HG02759 (cell line): ENCODE data around the gene NOL9.

Experiments used
- ATAC-seq: cut with Tn5 transposase; IDR thresholded peaks from one replicate; pipeline ENCODE4 v1.9.1; 2021; ENCODE audit warnings: mild to moderate bottlenecking, moderate library complexity; ENCODE audit not compliant: unreplicated experiment

NOL9 gene

DNA sequence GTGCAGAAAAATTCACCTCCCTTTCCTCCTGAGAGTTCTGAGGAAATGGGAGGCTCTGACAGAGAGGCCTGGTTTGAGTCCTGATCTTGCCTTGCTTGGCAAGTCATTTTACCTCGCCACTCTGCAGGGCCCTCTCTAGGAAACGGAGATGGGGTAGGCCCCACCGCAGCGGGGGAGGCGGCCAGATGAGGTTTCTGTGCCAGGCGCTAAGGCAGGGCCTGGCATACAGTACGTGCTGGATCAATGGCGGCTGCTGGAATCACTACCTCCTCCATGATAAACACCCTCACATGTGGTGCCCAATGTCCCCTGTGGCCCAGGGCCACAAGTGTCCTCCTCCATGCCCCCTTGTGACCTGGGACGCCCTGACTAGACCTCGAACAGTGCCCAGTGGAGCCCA lies 62.3 kb downstream of the NOL9 start:
- no peak for ATAC-seq

DNA sequence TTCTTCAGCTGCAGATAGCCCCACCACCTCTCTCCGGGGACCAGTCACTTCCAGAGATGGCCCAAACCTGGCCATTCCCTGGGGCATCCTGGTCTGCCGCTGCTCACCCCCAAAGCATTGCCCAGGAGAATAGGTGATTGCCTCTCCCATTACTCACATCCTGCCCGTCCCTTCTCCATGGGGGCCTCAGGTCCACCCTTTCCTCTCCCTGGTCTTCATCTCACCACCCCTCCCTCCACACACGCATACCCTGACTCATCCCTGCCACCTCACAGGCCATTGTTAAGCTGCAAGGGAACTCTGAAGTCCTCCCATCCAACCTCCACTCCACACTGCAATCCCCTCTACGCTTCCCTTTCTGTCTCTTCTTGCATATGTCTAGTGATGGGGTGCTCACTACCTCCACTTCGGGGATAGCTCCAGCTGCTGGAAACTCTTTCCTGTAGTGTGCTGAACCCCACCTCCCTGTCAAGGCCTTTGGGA lies 62.8 kb downstream of the NOL9 start, which contains the start of gene PLEKHG5:
PLEKHG5 (minus strand) TSS at position 188 of the 483 bp plus-strand sequence. CDS start 14,096 bp downstream, outside the sequence.
- ATAC-seq = no peak

DNA sequence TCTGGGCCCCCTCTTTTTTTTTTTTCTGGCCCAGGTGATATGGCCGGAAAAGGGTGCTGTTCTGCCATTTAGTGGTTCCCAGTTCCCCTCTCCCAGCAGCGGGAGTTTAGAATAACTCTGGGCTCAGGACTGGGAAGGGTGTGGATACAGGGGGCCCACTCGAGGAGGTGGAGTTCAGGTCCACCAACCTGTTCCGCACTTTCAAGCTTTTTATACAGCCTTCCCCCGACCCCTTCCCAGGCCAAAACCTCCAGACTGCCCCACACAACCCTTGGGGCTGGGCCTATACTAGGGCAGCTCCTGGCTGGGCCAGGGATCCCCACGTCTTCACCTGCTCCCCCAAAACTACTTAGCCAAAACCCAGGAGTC lies 63.2 kb downstream of the NOL9 start:
- no peak for ATAC-seq

DNA sequence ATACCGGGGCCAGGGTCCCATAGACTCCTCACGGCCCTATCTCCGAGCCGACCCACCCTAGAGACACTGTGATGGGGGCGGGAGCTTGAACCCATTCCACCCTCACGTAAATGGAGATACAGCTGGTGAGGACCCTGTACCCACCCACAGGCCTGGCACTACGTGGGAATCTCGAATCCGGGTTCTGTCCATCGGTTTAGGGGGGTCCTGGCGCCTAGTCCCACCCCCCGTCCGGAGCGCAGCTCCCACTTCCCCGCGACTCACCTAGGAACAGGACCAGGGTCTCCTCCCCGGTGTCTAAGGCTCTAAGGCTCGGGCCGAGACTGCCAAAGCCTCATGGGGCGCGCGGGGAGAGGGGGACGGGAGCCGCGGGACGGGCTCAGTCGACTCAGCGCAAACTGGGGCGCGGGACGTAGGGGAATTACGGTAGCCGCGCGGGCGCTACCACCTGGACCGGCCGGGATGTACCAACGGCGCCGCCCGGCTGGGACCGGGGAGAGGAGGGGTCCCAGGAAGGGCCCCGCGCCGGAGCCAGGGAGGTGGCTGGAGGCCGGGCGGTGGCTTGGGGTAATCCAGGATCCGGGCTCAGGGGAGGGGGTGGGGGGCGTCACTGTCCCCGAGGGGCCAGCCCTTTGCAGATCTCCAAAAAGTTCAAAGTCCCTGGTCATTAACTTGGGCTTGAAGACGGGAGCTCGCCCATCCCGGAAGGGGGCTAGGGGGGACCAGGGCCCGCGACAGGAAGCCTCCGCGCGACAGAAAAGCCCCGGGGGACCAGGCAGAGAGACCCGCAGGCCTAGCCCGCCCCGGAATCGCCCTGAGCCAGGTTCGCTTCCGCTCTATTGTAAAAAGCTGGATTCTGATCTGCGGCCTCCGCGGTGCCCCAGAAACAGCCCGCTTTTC lies 63.9 kb downstream of the NOL9 start:
- peak; percentile 71 for ATAC-seq

DNA sequence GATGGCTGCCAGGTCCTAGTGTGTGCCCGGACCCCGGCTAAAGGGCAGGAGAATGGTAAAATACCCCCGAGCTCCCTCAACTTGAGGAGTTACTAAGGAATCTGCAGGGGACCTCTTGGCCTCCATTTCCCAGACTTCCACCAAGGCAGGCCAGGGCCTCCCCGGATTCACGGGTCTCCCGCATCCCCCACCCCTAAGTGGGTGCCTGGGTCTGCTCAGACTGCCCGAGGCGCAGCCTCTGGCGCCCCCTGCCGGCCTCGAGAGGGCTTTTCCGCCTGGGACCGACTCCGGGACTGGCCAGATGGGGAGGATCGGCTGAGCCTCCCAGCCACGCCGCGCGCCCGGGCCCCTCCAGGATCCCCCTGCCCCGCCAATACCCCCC lies 64.5 kb downstream of the NOL9 start:
- peak; percentile 65 for ATAC-seq

DNA sequence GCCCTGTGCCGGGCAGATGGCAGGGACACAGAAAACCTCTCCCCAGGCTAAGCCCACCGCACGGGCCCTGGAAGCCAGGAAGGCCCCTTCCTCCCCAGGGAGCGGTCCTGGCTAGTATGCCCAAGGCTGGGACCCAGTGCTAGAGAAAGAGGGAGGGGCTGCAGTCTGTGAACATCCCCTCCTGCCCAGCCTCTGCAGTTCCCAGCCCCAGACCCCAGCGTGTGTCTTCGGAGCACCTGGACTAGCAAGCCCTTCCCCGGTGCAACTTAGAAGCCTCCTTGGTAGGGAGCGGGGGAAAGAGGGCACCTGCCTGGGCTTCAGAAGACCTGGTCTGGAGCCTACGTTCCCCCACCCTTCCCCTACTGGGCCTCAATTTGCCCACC lies 64.9 kb downstream of the NOL9 start:
- no peak for ATAC-seq

DNA sequence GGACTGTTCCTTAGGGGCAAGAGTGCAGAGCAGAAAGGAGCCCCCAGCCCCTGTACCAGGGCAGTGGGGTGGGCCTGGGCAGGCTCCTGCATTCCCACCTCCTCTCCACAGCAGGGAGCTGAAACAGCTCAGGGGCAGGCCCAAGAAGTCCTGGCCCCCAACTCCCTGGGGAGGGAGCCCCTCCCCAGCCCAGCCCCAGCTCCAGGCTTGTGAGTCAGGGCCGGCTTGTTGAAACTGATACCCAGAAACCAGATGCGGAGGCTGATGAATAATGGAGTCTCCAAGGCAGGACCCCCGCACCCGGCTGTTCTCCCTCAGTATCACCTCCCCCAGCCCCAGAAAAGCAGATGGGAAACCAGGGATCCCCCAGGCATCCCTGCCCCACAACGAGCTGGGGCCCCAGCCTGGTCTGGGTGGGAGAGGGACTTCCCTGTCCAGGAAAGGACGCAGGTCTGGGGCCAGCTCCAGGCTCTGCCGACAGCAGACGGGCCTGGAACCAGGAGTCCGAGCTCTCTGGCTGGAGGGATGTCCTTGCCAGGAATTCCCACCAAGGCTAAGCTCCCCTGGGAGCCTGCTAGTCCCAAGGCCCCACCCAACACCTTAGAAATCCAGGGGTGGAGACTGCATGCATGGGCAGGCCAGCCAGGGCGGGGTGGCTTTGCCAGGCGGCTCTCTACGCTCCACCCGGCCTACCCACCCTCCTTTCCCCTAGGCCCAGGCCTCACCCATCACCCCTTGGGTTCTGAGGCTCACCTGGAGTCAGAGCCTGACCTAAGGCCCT lies 65.5 kb downstream of the NOL9 start:
- no peak for ATAC-seq

DNA sequence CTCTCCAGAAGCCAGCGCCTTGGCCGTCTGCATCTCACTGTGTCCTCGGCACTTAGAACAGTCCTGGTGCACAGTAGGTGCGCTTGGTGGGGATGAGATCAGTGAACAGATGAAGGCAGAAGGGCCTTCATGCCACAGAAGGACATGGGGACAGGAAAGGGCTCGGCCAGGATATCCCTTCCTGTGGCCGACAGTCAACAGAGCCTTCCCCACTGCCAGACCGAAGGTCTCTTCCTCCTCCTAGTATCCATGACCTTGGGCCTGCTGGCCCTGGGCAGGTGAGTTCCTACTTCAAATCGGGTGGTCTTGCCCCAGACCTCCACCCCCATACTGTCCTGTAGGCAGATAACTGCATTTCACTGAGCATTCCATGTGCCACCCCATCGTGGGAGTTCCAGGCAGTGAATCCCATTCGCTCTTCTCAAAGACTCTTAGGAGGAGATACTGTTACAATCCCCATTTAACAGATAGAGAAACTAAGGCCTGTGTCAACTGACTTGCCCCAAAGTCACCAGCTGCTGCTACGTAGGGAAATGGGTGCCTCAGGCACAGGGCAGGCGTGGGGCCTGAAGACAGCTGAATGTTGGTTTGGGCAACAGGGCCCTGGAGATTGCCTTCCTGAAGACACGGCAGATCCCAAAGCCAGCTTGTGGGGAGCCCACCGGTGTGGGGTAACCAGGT lies 66.4 kb downstream of the NOL9 start:
- ATAC-seq = no peak

DNA sequence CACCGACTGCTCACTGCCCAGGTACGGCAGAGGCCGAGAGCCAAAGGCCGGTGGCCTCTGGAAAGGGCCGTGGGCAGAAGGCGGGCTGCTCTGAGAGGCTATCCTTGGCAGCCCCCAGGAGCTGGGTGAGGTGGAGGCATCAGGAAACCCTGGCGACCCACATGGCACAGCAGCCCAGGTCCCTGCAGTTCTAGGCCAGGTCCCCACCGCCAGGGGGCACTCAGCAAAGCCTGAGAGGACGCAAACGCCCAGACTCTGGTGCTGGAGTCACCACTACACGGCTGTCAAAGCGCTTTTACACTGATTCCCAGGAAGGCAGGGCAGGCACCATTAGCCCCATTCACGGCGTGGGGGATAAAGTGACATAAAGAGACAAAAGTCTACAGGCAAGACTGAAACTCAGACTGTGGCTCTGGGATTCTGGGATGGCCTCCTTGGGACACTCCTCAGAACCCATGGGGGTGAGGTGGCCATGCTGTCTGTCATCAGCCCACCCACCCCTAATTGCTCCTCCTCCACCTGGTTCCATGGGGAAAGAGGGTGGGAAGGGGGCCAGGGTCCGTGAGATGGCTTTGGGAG lies 67.8 kb downstream of the NOL9 start:
- ATAC-seq = peak; percentile 43

DNA sequence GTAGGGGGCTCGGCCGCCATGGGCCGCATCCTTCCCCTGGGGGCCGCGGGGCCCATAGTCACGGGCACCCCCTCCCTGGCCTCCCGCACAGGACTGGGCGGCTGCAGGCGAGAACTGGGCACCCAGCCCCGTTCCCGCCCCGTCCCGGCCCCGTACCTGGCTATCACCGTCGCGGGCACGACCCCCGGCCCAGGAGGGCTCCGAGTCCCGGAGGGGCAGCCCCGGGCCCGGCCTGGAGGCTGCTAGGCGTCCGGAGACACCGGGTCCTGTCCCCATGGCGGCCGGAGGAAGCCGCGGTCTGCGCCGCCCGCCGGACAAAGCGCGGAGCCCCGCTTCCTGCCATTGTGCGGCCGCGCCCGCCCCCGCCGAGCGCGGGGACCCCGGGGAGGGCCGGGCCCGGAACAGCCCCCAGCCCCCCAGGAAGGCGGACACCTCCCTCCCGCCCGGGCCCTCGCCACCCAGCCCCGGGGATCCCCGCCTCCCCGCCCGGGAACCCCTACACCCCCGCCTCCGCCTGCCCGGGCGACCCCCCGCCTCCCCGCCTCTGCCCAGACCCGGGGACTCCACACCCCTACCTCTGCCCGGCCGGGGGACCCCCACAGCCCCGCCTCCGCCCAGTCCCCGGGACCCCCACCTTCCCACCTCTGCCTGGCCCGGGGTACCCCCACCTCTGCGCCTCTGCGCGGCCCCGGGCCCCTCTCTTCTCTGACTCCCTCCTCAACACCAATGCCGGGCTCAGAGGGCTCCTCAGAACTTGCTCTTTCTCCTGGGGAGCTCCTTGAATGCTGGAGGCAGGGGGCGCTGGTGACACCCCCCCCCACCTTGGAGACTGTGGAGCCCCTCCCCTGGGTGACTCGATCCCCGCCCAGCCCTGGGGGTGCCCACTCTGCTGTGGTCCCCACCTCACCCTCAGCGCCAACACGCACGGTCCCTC lies 68.9 kb downstream of the NOL9 start:
- ATAC-seq = no peak

DNA sequence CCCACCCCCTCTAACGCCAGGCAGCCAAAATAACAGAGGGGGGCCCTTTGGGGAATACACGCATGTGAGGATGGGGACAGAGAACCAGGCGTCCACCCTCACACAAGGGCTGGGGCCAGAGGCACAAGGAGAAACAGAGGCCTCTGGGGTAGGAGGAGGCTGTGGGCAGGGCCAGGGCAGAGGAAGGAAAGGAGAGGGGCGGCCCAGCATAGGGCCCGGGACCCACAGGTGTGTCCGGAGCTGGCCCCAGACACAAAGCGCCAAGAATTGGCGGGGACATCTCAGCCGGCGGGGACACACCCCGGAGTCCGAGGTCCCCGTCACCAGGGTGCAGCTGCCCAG lies 69.5 kb downstream of the NOL9 start:
- no peak for ATAC-seq

DNA sequence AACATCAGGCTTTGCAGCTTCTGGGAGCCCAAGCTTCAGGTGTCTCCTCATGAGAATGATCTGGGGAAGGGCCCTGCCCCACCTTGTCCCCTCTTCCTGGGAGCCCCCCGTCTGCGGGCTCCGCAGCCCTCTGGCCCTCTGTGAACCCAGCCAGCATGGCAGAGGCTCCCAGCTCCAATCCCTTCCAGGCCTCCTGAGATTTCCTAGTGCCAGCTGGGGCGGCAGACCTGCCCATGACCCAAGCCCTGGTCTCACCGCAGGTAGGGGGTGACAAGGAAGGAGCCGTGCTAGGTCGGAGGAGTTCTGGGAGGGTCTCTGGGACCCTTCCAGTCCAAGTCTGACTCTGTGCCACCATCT lies 70.6 kb downstream of the NOL9 start:
- ATAC-seq = no peak

DNA sequence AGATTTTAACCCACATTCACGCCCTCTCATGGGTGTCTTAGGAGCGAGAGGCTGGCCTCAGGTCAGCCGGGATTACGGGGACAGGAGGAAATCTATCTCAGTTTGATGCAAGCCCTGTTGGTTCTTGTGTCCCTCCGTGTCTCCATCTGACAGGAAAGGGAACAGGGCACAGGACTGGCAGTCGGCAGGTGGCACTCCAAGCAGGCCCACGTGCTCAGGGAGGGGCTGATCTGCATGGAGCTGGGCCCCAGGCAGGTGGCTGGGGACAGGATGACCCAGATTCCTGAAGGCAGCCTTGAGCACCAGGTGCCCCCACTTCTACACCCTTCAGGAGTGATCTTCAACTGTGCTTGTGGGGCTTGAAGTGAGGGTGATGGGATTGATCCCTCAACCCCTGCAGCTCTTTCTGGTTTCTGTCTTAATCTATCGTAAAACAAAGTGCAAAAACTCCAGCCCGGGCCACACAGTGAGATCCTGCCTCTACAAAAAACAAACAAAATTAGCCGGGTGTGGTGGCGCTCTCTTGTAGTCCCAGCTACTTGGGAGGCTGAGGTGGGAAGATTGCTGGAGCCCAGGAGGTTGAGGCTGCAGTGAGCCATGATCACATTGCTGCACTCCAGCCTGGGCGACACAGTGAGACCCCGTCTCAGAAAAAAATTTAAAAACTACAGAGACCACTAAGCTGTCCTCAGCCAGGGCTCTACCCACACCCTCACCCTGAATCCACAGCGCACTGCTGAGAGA lies 71.1 kb downstream of the NOL9 start:
- no peak for ATAC-seq

DNA sequence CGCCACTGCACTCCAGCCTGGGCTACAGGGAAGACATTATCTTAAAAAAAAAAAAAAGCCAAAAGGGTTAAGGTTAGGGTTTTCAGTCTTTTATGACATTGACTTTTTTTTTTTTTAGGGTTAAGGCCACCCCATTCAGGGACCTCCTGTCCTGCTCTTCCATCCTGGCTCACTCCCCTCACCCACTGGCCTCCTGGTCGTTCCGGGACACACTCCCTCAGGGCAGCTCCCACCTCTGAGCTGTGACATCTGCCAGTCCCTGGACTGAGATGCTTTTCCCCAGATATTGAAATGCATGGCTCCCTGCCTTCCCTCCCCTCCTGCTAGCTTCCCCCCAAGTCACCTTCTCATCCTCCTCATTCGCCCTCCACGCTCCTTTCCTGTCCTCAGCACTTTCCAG lies 72.5 kb downstream of the NOL9 start:
- ATAC-seq = no peak

DNA sequence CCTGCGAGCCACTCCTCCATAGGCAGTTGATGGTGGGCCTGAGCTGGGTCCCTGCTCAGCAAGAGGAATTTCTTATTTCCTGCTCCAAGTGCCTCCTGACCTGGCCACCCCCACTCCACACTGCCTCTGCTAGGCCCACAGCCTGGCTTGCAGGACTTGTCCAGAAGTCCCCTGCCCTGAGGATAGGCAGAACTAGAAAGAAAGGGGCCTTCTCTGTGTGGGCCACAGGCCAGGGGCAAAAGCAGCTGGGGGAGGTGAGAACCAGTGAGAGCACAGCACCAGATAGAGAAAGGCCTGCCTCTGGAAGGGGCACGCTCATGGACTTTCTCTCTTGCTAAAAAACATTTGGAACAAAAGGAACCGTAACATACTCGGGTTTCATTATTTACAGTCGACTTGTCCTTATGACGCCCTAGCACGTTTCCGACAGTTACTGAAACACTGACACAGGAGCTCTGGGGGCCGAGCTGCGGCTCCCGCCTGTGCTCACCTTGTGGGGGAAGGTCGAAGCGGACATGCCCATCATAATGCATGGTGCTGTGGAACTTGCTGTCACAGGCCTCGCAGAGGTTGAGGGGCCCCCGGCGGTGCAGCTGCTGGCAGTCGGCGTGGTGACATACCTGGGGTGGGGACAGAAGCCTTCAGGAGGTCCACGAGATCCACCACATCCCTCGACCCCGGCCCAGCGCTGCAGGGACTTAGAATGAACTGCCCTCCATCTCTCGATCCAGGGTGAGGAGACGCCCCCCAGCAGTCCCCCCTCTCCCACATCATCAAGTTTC lies 77.1 kb downstream of the NOL9 start:
- ATAC-seq = no peak

DNA sequence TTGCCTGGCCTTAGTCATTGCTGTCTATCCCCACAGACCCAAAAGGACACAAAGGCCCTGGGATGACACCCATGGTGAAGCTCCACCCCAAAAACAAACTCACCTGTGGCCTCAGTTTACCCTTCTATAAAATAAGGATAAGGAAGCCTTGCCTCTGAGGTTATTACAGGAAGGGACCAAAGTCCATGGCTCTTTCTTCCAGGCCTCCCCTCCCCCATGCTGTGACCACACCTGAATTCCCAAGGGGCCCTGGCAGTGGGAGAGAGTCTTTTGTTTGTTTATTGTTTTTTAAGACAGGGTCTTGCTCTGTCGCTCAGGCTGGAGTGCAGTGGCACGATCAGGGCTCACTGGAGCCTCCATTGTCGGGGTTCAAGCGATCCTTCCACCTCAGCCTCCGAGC lies 77.8 kb downstream of the NOL9 start:
- no peak for ATAC-seq

DNA sequence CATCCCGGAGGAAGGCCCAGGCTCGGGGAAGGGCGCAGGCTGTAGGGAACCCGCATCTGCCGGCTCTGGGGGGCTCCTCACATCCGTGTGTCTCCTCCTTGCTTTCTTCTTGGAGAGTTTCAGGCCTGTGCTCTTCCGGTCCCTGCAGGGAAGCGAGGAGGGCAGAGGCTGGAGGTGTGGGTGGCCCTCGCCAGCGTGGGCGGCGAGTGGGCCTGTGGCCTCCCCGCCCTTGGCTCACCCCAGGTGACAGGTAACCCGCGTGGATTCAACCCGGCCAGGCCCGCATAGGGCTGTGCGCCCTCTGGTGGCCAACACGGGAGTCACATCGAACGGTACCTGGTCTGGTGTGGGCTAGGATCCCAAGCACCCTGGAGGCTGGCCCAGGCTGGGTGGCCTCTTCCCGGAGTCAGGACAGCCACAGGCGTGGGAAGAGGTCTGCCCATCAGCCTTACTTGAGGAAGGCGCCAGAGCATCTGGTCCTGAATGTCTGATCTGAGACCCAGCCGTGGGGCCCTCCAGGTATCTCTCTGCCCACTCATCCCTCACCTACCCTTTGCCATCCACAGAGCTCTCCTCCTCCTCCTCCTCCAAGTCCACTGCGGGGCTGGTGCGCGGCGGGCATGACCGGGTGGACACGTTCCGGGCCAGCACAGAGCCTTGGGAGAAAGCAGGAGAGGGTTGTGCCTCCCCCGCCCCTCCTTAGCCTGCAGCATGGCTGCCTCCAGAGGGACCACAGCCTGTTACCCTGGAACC lies 78.8 kb downstream of the NOL9 start:
- no peak for ATAC-seq

DNA sequence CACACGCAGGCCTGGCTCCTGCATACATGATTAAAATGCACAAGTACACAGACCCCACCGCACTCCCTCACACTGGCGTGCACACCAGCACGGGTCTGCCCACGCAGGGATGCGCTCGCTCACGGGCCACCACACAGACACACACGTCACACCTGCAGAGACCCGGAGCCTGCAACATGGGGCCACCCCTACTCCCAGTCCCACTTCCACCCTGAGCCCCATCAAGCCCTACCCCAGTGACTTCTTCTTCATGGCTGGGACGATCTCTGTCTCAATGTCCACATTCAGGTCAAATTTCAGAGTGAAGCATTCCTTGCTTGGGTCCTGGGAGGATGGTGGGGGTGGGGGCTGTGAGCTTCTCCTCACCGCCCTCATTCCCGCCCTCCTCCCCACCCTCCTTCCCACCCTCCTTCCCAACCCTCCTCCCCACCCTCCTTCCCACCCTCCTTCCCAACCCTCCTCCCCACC lies 79.5 kb downstream of the NOL9 start:
- no peak for ATAC-seq
